VCaP (cell line): ENCODE results near the gene RBCK1.

Source experiments
- H3K27ac ChIP-seq: fragments of 450-650 bp; 2 replicates; pipeline ENCODE4 v1.5.1; 2017
- TF ChIP-seq, protein P1 (sequence below): fragments of 450-650 bp; conservative IDR thresholded peaks from 2 replicates; pipeline ENCODE4 v1.5.1; 2017; ENCODE audit warnings: mild to moderate bottlenecking, moderate library complexity

Gene RBCK1

DNA sequence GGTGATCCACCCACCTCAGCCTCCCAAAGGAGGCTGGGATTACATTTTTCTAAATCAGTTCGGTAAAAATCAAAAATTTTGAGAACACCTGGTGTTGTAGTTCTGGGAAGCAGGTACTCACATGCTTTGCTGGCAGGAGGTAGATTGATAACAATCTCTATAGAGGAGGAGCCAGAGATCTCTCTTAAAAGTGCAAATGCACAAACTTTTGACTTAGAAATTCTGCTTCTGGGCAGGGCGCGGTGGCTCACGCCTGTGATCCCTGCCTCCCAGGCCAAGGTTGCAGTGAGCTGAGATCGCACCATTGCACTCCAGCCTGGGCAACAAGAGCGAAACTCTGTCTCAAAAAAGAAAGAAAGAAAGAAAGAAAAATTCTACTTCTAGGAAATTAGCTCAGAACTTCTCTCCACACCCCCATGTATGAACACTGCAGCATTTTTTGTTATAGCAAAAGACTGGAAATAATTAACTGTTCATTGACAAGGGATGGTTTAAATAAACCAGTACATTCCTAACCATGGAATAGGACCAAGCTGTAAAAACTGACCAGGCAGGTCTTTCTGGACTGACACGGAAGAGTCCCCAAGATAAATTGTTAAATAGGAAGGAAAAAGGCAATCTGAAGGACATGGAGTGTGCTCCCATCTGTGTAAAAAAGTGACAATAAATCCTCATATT is 41.9 kb upstream of the RBCK1 start:
- peak overlapping the region; percentile 99 for H3K27ac ChIP-seq
- TF ChIP-seq, protein P1, sequence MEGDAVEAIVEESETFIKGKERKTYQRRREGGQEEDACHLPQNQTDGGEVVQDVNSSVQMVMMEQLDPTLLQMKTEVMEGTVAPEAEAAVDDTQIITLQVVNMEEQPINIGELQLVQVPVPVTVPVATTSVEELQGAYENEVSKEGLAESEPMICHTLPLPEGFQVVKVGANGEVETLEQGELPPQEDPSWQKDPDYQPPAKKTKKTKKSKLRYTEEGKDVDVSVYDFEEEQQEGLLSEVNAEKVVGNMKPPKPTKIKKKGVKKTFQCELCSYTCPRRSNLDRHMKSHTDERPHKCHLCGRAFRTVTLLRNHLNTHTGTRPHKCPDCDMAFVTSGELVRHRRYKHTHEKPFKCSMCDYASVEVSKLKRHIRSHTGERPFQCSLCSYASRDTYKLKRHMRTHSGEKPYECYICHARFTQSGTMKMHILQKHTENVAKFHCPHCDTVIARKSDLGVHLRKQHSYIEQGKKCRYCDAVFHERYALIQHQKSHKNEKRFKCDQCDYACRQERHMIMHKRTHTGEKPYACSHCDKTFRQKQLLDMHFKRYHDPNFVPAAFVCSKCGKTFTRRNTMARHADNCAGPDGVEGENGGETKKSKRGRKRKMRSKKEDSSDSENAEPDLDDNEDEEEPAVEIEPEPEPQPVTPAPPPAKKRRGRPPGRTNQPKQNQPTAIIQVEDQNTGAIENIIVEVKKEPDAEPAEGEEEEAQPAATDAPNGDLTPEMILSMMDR = no peak

DNA sequence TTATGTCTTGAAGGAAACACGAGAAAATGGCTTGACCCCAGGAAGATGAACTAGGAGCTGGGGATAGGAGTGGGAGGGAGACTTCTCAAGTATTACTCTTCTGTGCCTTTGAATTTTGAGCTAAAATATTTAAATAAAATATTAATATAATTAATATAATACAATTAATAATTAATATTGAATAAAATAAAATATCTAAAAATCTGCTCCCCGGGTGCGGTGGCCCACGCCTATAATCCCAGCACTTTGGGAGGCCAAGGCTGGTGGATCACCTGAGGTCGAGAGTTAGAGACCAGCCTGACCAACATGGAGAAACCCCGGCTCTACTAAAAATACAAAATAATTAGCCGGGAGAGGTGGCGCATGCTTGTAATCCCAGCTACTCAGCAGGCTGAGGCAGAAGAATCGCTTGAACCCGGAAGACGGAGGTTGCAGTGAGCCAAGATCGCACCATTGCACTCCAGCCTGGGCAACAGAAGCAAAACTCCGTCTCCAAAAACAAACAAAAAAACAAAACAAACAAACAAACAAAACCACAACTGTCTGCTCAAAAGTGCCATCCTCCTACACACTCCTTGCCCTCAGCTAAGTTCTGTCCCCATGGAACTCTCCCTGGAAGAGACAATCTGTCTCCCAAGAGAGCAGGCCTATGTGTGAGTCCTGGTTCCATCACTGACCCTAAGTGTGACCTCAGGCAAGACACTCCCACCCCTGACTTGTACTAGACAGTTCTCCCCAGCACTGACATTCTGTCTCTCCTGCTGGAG is 41.2 kb upstream of the RBCK1 start:
- TF ChIP-seq, protein P1 = no peak

DNA sequence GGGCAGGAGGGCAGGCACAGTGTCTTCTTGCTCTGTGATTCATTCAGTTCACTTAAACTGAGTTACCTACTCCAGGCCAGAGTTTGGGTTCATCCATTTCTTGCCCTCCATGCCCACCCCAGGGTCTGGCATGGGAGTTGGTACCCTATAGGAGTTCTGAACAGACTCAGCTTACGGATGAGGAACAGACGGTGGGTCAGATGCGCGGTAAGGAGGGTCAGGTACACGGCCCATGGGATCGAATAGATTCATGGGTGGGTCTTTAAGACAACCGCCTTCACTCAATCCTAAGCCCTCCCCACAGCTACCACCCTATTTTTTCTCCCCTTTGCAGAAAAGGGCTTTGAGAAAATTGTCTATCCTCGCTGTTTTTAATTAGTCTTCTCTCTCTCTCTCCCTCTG is 40.6 kb upstream of the RBCK1 start:
- TF ChIP-seq, protein P1 = no peak
- H3K27ac ChIP-seq = peak overlapping the region; percentile 99

More for the DNA sequence above, 41.2 kb upstream of the RBCK1 start:
- peak overlapping the region; percentile 99 for H3K27ac ChIP-seq

DNA sequence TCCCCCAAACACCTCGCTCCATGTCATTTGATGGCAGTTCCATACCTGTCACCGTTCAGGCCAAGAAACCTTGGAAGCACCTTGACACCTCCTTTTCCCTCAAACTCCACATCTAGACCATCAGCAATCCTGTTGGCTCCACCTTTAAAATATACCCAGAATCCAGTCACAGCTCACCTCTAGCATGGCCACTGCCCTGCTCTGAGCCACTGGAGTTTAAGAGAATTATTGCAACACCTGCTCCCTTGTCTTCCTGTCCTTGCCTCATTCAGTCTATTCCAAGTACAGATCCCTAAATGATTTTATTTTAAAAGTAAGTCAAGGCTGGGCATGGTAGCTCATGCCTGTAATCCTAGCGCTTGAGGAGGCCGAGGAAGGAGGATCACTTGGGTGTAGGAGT is 39.2 kb upstream of the RBCK1 start:
- TF ChIP-seq, protein P1 = no peak
- H3K27ac ChIP-seq = peak overlapping the region; percentile 99

DNA sequence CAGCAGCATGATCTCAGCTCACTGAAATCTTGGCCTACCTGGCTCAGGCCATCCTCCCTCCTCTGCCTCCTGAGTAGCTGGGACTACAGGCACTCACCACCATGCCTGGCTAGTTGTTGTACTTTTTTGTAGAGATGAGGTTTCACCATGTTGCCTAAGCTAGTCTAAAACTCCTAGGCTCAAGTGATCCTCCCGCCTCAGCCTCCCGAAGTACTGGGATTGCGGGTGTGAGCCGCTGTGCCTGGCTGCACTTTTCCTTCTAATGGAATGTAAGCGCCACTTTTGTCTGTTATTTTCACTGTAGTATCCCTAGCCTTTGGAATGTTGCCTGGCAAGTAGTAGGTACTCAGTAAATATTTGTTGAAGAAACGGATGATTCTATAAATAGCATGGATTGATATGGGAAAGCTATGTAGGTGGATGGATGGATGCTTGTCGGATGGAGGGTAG is 37.9 kb upstream of the RBCK1 start:
- TF ChIP-seq, protein P1 = no peak
- H3K27ac ChIP-seq = peak overlapping the region; percentile 99

DNA sequence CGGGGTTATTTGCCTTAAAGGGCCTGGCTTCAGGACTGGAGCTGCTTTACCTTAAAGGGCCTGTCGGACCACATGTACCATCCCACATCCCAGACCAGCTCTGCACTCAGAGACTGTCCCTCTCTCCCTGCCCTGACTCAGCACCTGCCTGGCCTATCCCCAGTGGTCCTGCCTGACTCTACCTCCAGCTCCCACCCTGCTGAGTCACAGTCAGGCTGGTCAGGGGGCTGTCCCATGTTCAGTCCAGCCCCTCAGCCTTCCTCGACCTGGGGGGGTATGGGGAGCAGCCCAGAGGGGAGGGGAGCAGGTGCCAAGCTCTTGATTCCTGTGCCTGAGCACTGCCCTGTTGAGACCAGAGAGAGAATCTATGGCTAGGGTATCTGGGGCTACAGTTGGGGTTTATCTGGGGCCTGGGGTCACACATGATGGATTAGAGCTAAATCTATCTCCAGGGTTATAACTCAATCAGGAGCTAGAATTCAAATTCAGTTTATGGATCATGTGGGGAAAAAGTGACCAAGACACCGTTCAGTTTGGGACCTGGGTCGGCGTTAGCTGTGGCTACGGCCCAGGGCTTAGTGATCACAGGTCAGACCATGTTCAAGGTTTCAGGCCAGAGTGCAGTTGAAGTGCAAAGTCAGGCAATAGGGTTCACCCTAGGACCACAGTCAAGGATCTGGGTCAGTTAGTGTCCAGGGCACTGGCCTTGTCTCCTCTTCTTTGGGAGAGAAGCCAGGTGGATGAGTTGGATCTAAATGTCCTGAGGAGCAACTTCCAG is 36.9 kb upstream of the RBCK1 start:
- peak overlapping the region; percentile 99 for H3K27ac ChIP-seq
- TF ChIP-seq, protein P1 = no peak
